ENCODE results near the gene MARK4. TPM values are rescaled to one million over a fixed set of nuclear protein-coding genes. Genes with fewer than 3 reads are reported as not detected.
"Not testable (repeated sequence)": the region's sequence is repeated elsewhere in the genome, so short reads cannot be mapped to it uniquely, and the experiment has no call there.

Gene MARK4
- total RNA-seq, 1 experiment from 2014 or later = 44.0 TPM

DNA sequence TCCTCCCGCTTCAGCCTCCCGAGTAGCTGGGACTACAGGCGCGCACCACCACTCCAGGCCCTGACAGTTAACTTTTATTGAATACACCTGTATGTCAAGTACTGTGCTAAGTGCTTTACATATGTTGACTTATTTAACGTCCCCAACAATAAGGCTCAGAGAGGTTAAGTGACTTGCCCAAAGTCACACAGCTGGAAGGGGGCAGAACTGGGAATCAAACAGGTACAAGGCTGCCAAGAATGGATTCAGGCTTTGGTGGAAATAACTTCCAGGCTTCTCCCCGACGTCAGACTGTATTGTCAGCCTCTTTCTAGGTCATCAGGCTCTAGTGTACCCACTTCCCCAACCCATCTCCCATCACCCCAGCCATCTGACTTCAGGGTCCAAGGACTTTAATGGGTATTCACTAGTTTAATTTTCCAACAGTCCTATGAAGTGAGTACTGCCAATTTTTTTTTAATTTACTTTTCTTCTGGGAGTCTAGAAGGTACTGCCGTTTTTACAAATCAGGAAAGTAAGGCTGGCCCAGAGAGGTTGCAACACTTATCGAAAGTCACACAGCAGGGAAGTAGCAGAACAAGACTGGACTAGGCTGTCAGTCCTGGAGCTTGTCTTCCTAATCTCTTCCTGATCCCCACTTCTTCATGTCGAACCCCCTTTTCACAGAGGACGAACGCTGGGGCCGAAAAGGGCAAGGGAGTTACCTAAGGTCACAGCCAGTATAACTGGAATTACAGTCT lies 76.5 kb downstream of the MARK4 start:
- POLR2A ChIA-PET (ENCODE audit: low non-redundant PET) = no interaction called here
- TF ChIP-seq EZH2 (IDR thresholded peaks at IDR 0.05; ENCODE audit: borderline replicate concordance, low read depth, low read length, poor library complexity, severe bottlenecking) = no peak
- TF ChIP-seq, protein P1, sequence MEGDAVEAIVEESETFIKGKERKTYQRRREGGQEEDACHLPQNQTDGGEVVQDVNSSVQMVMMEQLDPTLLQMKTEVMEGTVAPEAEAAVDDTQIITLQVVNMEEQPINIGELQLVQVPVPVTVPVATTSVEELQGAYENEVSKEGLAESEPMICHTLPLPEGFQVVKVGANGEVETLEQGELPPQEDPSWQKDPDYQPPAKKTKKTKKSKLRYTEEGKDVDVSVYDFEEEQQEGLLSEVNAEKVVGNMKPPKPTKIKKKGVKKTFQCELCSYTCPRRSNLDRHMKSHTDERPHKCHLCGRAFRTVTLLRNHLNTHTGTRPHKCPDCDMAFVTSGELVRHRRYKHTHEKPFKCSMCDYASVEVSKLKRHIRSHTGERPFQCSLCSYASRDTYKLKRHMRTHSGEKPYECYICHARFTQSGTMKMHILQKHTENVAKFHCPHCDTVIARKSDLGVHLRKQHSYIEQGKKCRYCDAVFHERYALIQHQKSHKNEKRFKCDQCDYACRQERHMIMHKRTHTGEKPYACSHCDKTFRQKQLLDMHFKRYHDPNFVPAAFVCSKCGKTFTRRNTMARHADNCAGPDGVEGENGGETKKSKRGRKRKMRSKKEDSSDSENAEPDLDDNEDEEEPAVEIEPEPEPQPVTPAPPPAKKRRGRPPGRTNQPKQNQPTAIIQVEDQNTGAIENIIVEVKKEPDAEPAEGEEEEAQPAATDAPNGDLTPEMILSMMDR (conservative IDR thresholded peaks at IDR 0.05; ENCODE audit: low read depth, low read length) = no peak
- Histone ChIP-seq H3K27me3 (replicated peaks; ENCODE audit: insufficient read depth, low read depth, low read length, poor library complexity) (no peaks in the 10 kb centered on the region), H3K36me3 (ENCODE audit: insufficient read depth, low read length, poor library complexity, severe bottlenecking) (no peaks in the 10 kb centered on the region), H3K4me3 (ENCODE audit: low read depth, low read length, poor library complexity, severe bottlenecking) (no peak overlapping the region), H3K27ac (ENCODE audit: low read depth, low read length, poor library complexity, severe bottlenecking) (no peak overlapping the region), H3K9me3 (ENCODE audit: low read depth, low read length, poor library complexity, severe bottlenecking) (no peaks in the 10 kb centered on the region), H3K4me1 (ENCODE audit: insufficient read depth, low read length, poor library complexity, severe bottlenecking) (no peaks in the 10 kb centered on the region)
- BruUV-seq (replicated peaks) = no TSS peak
- CTCF ChIA-PET = interaction anchor here (0.6 to 0.7 kb wide), 2 partner anchors 188 to 370 kb away, joined by 3 read pairs; no protein-coding TSS in a partner anchor
- intact Hi-C loops (cut with micrococcal nuclease; ENCODE audit: unreplicated experiment) = no loop called here
- no peak for DNase-seq (ENCODE audit: low spot score)

DNA sequence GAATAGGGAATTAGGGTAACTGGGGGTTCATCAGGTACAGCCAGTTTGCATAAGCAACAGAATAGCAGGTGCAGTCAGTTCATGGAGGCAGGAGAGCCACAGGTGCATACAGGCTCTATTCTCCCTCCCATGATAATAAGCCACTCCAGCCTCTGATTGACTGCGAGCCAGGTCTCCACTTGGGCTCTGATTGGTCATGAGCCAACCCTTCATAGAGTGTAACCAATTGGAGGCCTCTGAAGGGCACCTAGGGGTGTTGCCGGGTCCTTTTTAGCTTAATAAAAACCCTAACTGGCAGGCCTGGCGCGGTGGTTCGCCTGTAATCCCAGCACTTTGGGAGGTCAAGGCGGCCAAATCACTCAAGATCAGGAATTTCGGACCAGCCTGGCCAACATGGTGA lies 80.3 kb downstream of the MARK4 start:
- POLR2A ChIA-PET (ENCODE audit: low non-redundant PET) = no interaction called here
- Histone ChIP-seq H3K36me3 (ENCODE audit: insufficient read depth, low read length, poor library complexity, severe bottlenecking) (no peaks in the 10 kb centered on the region), H3K27ac (ENCODE audit: low read depth, low read length, poor library complexity, severe bottlenecking) (no peak overlapping the region), H3K27me3 (replicated peaks; ENCODE audit: insufficient read depth, low read depth, low read length, poor library complexity) (no peaks in the 10 kb centered on the region), H3K4me3 (ENCODE audit: low read depth, low read length, poor library complexity, severe bottlenecking) (no peak overlapping the region), H3K9me3 (ENCODE audit: low read depth, low read length, poor library complexity, severe bottlenecking) (no peaks in the 10 kb centered on the region), H3K4me1 (ENCODE audit: insufficient read depth, low read length, poor library complexity, severe bottlenecking) (no peaks in the 10 kb centered on the region)
- CTCF ChIA-PET = interaction anchor here (0.6 kb wide), 1 partner anchor 123 kb away, joined by 7 read pairs; no protein-coding TSS in a partner anchor
- intact Hi-C loops (cut with micrococcal nuclease; ENCODE audit: unreplicated experiment) = no loop called here
- BruUV-seq (replicated peaks) = no TSS peak
- DNase-seq (ENCODE audit: low spot score) = no peak
- TF ChIP-seq EZH2 (IDR thresholded peaks at IDR 0.05; ENCODE audit: borderline replicate concordance, low read depth, low read length, poor library complexity, severe bottlenecking) = no peak
- TF ChIP-seq, protein P1 (conservative IDR thresholded peaks at IDR 0.05; ENCODE audit: low read depth, low read length) = no peak

DNA sequence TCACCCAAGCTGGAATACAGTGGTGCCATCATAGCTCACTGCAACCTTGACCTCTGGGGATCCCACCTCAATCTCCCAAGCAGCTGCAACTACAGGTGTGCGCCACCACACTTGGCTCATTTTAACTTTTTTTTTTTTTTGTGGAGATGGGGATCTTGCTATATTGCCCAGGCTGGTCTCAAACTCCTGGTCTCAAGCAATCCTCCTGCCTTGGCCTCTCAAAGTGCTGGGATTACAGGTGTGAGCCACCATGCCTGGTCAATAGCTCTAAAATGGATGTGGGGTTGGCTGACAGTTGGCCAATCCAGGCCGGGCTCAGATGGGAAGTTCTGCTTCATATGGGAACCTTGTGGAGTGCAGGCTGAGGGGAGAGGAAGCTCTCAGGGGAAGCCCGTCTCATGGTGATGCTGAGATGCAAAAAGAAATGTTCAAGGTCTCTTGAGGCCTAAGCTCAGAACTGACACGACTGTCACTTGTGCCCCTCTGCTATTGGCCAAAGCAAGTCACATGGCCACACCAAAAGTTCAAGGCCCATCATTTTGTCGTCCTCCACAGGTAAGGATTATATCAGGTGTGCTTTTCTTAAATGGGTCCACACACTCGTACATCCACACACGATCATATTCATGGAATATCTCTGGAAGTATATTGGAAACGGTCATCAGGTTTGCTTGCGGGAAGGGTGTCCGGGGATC lies 82.7 kb downstream of the MARK4 start:
- CTCF ChIA-PET = interaction anchor here (0.7 kb wide), 1 partner anchor 344 kb away, joined by 18 read pairs; no protein-coding TSS in a partner anchor
- no peaks in the 10 kb centered on the region for H3K4me1 ChIP-seq (ENCODE audit: insufficient read depth, low read length, poor library complexity, severe bottlenecking)
- no peak overlapping the region for H3K27ac ChIP-seq (ENCODE audit: low read depth, low read length, poor library complexity, severe bottlenecking)
- no peak overlapping the region for H3K4me3 ChIP-seq (ENCODE audit: low read depth, low read length, poor library complexity, severe bottlenecking)
- BruUV-seq (replicated peaks) = no TSS peak
- no peaks in the 10 kb centered on the region for H3K9me3 ChIP-seq (ENCODE audit: low read depth, low read length, poor library complexity, severe bottlenecking)
- no peak for TF ChIP-seq EZH2 (IDR thresholded peaks at IDR 0.05; ENCODE audit: borderline replicate concordance, low read depth, low read length, poor library complexity, severe bottlenecking)
- TF ChIP-seq, protein P1 (conservative IDR thresholded peaks at IDR 0.05; ENCODE audit: low read depth, low read length) = no peak
- POLR2A ChIA-PET (ENCODE audit: low non-redundant PET) = interaction anchor here (0.6 kb wide), 1 partner anchor 39 kb away, joined by 9 read pairs; no protein-coding TSS in a partner anchor
- no peak for DNase-seq (ENCODE audit: low spot score)
- no peaks in the 10 kb centered on the region for H3K36me3 ChIP-seq (ENCODE audit: insufficient read depth, low read length, poor library complexity, severe bottlenecking)
- no peaks in the 10 kb centered on the region for H3K27me3 ChIP-seq (replicated peaks; ENCODE audit: insufficient read depth, low read depth, low read length, poor library complexity)
- intact Hi-C loops (cut with micrococcal nuclease; ENCODE audit: unreplicated experiment) = no loop called here

DNA sequence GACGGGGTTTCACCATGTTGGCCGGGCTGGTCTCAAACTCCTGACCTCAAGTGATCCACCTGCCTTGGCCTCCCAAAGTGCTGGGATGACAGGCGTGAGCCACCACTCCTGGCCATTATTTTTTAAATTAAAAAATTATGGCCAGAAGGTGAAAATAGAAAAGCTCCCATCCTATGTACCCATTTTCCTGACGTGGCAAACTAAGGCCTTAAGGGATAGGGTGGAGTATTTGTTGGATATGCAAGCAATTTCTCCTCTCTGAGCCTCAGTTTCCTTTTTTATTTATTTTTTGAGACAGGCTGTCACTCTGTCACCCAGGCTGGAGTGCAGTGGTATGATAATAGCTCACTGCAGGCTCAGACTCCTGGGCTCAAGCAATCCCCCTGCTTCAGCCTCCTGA lies 83.8 kb downstream of the MARK4 start:
- POLR2A ChIA-PET (ENCODE audit: low non-redundant PET); BruUV-seq (replicated peaks); H3K27ac ChIP-seq (ENCODE audit: low read depth, low read length, poor library complexity, severe bottlenecking); H3K4me3 ChIP-seq (ENCODE audit: low read depth, low read length, poor library complexity, severe bottlenecking); H3K27me3 ChIP-seq (replicated peaks; ENCODE audit: insufficient read depth, low read depth, low read length, poor library complexity); H3K9me3 ChIP-seq (ENCODE audit: low read depth, low read length, poor library complexity, severe bottlenecking); CTCF ChIA-PET; H3K36me3 ChIP-seq (ENCODE audit: insufficient read depth, low read length, poor library complexity, severe bottlenecking); H3K4me1 ChIP-seq (ENCODE audit: insufficient read depth, low read length, poor library complexity, severe bottlenecking); DNase-seq (ENCODE audit: low spot score): not testable (repeated sequence)
- intact Hi-C loops (cut with micrococcal nuclease; ENCODE audit: unreplicated experiment) = loop anchor here (5.0 kb wide), 1 partner anchor 318 kb away; no protein-coding TSS in a partner anchor
